ELR (cell line): Measurements from ENCODE around the gene MARVELD2.
A peak's percentile ranks its signal among the peaks of the same experiment; 100 is the strongest.
"Not testable (repeated sequence)": the region's sequence is repeated elsewhere in the genome, so short reads cannot be mapped to it uniquely, and the experiment has no call there.

Source experiments
- DNase-seq: peaks from one replicate; pipeline ENCODE4 v3.0.0-alpha.2; 2015; ENCODE audit warnings: low read depth

The MARVELD2 gene, protein sequence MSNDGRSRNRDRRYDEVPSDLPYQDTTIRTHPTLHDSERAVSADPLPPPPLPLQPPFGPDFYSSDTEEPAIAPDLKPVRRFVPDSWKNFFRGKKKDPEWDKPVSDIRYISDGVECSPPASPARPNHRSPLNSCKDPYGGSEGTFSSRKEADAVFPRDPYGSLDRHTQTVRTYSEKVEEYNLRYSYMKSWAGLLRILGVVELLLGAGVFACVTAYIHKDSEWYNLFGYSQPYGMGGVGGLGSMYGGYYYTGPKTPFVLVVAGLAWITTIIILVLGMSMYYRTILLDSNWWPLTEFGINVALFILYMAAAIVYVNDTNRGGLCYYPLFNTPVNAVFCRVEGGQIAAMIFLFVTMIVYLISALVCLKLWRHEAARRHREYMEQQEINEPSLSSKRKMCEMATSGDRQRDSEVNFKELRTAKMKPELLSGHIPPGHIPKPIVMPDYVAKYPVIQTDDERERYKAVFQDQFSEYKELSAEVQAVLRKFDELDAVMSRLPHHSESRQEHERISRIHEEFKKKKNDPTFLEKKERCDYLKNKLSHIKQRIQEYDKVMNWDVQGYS

GRCh38 chr5:69414885-69415583, at the start of gene MARVELD2:
Gene MARVELD2, plus strand, starts transcription at chr5:69415116. Its CDS starts 4,270 bp downstream, at chr5:69419386.
- DNase-seq = peak; percentile 60

DNA sequence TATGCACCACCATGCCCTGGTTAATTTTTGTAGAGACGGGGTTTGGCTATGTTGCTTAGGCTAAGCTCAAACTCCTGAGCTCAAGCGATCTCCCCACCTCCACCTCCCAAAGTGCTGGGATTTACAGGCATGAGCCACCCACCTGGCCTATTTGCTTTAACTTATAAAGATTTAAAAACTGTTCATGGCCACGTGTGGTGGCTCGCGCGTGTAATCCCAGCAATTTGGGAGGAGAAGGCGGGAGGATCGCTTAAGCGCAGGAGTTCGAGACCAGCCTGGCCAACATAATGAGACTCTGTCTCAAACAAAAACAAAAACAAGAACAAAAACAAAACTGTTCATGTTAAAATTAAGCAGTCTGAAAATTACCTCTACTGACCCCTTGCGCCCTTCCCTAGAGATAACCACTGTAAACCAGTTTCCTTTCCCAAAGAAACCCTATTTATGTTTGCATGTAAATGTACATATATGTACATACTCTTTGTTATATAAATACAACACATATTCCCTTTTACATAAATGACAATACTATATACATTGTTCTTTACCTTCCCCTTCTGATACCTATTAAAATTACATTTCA, 47.1 kb upstream of the MARVELD2 start:
- no peak for DNase-seq

DNA sequence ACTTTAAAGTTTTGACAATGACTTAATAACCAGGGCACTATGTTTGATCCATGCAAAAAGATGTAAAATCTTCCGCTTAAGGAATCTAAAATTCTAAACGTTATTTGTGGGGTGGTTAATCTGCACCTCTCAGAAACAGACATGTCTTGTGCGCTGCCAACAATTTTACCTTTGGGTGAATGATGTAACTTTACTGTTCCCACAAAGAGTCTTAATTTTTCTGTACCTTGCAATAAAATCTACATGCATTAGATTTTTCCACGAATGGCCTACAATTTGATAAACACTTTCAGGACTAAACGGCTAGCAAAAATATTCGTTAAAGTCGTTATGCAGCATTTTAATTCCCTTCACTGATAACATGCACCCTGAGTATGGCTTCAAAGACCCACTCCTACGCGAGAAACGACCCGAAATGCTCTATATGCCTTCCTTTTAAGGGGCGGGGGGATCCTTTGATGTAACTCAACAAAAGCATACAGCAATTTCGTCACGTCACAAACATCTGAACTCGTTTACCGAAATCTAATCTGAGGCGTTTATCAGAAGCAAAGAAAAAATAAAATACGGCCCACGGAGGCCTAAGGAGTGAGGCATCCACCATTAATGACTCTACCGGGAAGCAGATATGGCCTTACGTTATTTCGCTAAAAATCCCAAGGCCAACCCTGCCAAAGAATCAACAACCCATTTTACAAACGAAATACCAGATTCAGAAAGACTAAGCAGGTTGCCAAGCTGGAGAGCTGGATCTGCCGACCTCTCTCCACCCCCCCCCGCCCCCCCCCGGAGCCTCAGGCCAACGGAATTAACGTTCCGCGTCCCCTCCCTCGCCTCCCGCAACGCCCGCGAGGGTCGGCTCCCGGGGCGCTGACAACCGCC, 46.2 kb upstream of the MARVELD2 start:
- no peak for DNase-seq

- DNase-seq = peak; percentile 93
Observed at GRCh38 chr5:69369340-69370121, 45.4 kb upstream of the MARVELD2 start, which contains the start of the genes AK6, RAD17 and TAF9. Gene AK6, minus strand, starts transcription at chr5:69369520. Its CDS starts 30 bp downstream, at chr5:69369490. Gene RAD17, plus strand, starts transcription at chr5:69369818. Its CDS starts 2,391 bp downstream, at chr5:69372209. Gene TAF9, minus strand, starts transcription at chr5:69369520. Its CDS starts 3,783 bp downstream, at chr5:69365737.

DNA sequence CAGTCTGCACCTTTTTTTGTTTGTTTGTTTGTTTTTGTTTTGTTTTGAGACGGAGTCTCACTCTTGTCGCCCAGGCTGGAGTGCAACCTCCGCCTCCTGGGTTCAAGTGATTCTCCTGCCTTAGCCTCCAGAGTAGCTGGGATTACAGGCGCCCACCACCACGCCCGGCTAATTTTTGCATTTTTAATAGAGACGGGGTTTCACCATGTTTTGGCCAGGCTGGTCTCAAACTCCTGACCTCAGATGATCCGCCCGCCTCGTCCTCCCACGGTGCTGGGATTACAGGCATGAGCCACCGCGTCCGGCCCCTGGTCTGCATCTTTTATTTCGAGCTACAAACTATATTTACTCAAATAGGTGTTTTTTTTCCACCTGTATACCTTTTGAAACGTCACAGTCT, 44.6 kb upstream of the MARVELD2 start:
- DNase-seq = peak; percentile 18

DNA sequence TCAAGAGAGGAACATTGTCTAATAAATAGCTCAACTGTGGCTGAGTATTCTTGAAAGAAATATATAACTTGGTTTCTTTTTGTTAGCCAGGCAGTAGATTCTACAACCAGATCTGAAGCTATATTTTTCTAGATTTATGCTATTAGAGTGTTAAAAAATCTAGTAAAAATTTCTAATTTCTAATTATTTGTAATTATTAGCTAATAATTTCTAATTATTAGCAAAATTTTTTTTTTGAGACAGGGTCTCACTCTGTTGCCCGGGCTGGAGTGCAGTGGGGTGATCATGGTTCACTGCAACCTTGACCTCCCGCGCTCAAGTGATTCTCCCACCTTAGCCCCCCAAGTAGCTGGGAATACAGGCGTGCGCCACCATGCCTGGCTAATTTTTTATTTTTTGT, 42.5 kb upstream of the MARVELD2 start:
- DNase-seq = no peak

GRCh38 chr5:69374911-69375446, 39.9 kb upstream of the MARVELD2 start:
- DNase-seq = no peak

GRCh38 chr5:69378376-69378775, 36.5 kb upstream of the MARVELD2 start:
- DNase-seq = no peak

- DNase-seq = no peak
Observed at GRCh38 chr5:69404659-69405330, 10.1 kb upstream of the MARVELD2 start.

DNA sequence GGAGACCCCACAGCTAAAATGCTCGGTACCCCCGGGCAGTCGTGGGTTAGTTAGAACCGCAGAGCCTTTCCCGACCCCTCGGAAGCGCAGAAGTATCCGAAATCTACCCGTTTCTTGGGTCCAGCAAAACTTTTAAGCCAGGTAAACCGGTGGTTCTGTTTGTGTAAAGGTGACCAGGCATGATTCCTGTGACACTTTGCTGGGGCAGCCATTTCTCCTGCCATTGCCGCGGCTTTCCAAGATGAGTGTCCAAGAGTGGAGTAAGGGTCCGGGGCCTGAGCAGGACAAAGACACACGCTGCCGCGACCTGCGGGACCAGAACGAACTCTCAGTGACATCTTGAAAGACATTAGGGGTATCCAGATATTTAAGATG, 655 bp downstream of the MARVELD2 start:
- no peak for DNase-seq

DNA sequence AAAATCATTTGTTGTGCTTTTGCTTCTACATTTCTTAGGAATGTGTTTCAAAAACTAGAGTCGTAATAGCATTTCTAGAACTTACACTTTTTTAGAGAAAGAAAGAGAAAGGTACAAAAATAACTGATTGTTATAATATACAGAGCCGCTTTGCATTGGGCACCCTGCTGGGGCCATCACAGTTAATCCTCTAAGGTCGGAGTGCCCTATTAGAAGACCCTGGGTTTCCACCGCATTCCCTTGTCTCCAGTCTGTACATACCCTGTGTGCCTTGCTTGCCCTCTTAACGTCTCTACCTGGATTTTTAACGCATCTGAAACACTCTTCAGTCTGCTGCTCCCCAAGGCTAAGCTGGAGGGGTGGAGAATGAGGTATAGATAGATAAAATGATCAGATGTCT, 1.3 kb downstream of the MARVELD2 start:
- no peak for DNase-seq

DNA sequence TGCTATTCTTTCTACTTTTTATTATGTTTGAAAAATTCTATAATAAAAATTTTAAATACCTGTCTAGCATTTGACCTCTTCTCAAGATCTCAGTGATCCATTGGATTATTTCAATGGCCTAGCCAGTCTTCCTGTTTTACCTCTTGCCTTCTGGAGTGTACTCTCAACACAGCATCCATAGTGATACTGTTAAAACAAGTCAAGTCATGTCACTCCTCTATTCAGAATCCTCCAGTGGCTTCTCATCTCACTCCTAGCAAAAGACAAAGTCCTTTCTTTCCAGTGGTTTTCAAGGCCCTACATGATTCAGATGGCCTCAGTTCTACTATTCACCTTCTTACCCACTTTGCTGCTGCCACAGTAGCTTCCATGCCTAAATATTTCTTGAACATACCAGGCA, 1.8 kb downstream of the MARVELD2 start:
- no peak for DNase-seq

GRCh38 chr5:69418554-69418953, 3.6 kb downstream of the MARVELD2 start:
- DNase-seq = no peak

- no peak for DNase-seq
Observed at GRCh38 chr5:69431424-69432303, 16.7 kb downstream of the MARVELD2 start.

GRCh38 chr5:69432412-69433206, 17.7 kb downstream of the MARVELD2 start:
- DNase-seq = no peak

DNA sequence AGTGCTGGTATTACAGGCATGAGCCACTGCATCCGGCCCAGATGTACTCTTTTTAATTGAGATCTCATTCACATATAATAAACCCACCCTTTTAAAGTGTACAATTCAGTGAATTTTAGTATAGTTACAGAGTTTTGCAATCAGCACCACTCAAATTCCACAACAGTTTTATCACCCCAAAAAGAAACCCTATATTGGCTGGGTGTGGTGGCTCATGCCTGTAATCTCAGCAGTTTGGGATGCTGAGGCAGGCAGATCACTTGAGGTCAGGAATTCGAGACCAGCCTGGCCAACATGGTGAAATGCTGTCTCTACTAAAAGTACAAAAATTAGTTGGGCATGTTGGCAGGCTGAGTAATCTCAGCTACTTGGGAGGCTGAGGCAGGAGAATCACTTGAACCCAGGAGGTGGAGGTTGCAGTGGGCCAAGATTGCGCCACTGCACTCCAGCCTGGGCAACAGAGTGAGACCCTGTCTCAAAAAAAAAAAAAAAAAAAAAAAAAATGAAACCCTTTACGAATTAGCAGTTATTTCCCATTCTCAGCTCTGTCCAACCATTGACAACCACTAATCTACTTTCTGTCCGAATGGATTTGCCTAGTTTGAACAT, 20.5 kb downstream of the MARVELD2 start:
- not testable (repeated sequence) for DNase-seq

DNA sequence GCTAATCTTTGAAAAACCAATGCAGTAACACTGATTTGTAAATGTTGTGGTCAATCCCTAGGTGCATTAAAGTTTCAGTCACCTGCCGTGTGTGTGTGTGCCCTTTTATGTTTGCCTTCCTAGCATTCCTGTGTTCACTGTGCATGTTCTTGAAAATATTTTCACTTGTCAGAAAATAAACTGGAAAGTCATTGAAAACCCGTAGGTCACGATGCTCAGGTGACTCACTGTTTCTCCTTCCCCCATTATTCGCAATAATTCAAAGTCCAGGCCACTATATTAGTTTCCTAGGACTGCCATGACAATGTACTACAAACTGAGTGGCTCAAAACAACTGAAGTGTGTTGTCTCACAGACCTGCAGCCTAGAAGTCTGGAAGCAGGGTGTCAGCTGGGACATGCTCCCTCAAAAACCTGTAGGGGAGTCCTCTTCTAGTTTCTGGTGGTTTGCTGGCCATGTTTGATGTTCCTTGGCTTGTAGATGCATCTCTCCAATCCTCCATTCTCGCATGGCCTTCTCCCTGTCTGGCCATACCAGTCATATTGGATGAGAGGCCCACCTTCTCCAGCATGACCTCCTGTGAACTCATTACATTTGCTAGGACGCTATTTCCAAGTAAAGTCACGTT, 29.3 kb downstream of the MARVELD2 start:
- no peak for DNase-seq
